Measurements from ENCODE around the gene AMBRA1. TPM values are rescaled to one million over a fixed set of nuclear protein-coding genes. Genes with fewer than 3 reads are reported as not detected.

AMBRA1 gene
- polyA plus RNA-seq, 1 of the 3 experiments (the other 2 are of a cell fraction): 10.4 TPM

DNA sequence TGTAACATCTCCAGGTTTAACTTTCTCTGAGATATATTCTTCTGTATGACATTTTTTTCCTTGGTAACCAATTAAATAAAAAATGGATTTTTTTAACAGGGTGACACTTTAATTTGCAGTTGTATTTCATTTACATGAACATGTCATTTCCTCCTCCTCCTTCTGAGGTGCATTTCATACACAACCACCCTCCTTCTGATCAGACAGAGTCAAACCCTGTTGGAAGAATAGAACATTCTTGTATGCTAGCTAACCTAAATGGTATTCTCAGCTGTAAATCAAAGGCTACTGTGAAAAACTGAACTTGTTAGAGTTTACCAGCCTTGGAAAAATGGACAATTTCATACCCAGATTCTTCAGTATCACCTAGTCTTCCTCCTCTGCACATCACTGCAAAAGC lies 149.5 kb downstream of the AMBRA1 start:
- ChIA-PET CTCF (no interaction called here), POLR2A (no interaction called here)
- H3K4me3 ChIP-seq (ENCODE audit: low read depth in 2 of 2, low read length in 1 of 2): no peak overlapping the region
- no peaks in the 10 kb centered on the region for H3K9me2 ChIP-seq
- peaks cover 3 to 18% of the 10 kb centered on the region in 2 experiments for H3K36me3 ChIP-seq (replicated peaks in 1 of 2; ENCODE audit: control insufficient read depth in 1 of 2, insufficient read depth in 2 of 2, low read length in 1 of 2)
- peaks cover 21% of the 10 kb centered on the region for H3K79me2 ChIP-seq (ENCODE audit: insufficient read depth)
- H3K27ac ChIP-seq (ENCODE audit: low read depth in 2 of 2, low read length in 1 of 2): no peak overlapping the region
- H3K4me1 ChIP-seq (ENCODE audit: control insufficient read depth in 1 of 2, insufficient read depth in 2 of 2, low read depth in 1 of 2, low read length in 1 of 2): peaks cover 5 to 49% of the 10 kb centered on the region in 2 experiments
- no peak overlapping the region for H2AFZ ChIP-seq (ENCODE audit: low read depth)
- no peaks in the 10 kb centered on the region for H3K27me3 ChIP-seq (ENCODE audit: insufficient read depth)
- no peak overlapping the region for H3K9ac ChIP-seq
- H3K4me2 ChIP-seq: no peak overlapping the region
- no peak for DNase-seq
- TF ChIP-seq EZH2phosphoT487 (IDR thresholded peaks at IDR 0.05; ENCODE audit: borderline replicate concordance, low read depth) (no peak), FOXM1 (IDR thresholded peaks at IDR 0.05; ENCODE audit: low read depth) (no peak), RXRA (IDR thresholded peaks at IDR 0.05; ENCODE audit: borderline replicate concordance, low read depth) (no peak), RAD21 (IDR thresholded peaks at IDR 0.05; ENCODE audit: low read length) (no peak), FOXJ3 (CRISPR knock-in tag; IDR thresholded peaks at IDR 0.05) (no peak), POLR2AphosphoS5 (IDR thresholded peaks at IDR 0.05; ENCODE audit: low read depth, low read length) (no peak)
- no peaks in the 10 kb centered on the region for H3K9me3 ChIP-seq
- H4K20me1 ChIP-seq (ENCODE audit: insufficient read depth): peaks cover 8% of the 10 kb centered on the region; the same call in 1 of the 2 replicates
- peaks cover 3% of the 10 kb centered on the region for H3F3A ChIP-seq (replicated peaks; ENCODE audit: insufficient read depth)

DNA sequence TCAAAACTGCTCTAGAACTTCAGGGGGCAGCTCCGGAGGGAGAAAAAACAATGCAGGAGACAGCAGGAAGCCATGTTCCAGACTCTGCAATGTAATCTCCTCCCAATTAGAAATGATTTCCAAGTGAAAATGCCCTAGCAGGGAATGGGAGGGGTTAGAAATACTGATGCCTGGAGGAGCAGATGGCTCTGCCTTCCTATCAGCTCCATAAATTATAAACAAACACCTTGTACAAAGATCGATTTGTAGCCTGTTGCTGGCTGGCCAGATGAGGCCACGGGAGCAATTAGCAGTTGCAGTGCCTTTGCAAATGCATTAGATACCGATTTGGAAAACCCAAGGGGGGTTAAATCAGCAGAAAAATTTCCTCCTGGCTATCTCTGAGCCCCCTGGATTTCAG lies 155.6 kb downstream of the AMBRA1 start:
- H3K4me3 ChIP-seq (ENCODE audit: low read depth in 2 of 2, low read length in 1 of 2): no peak overlapping the region
- peaks cover 16 to 20% of the 10 kb centered on the region in 2 experiments; a peak in 2 of 4 replicates for H3K4me1 ChIP-seq (ENCODE audit: control insufficient read depth in 1 of 2, insufficient read depth in 2 of 2, low read depth in 1 of 2, low read length in 1 of 2)
- peaks cover 19 to 23% of the 10 kb centered on the region in 2 experiments for H3K36me3 ChIP-seq (replicated peaks in 1 of 2; ENCODE audit: control insufficient read depth in 1 of 2, insufficient read depth in 2 of 2, low read length in 1 of 2)
- peak overlapping the region in 1 of 2 experiments; percentile 2; a peak in 1 of 4 replicates for H3K27ac ChIP-seq (ENCODE audit: low read depth in 2 of 2, low read length in 1 of 2)
- no peak overlapping the region for H3K4me2 ChIP-seq
- H3K9me3 ChIP-seq: no peaks in the 10 kb centered on the region
- H3F3A ChIP-seq (replicated peaks; ENCODE audit: insufficient read depth): no peaks in the 10 kb centered on the region
- H3K9ac ChIP-seq: no peak overlapping the region
- H2AFZ ChIP-seq (ENCODE audit: low read depth): no peak overlapping the region
- no peak for DNase-seq
- no peaks in the 10 kb centered on the region for H3K79me2 ChIP-seq (ENCODE audit: insufficient read depth)
- ChIA-PET CTCF (interaction anchor here (1.0 to 5.1 kb wide), 5 partner anchors 40 to 98 kb away, joined by 3 to 25 read pairs (median 5); no protein-coding TSS in a partner anchor), POLR2A (interaction anchor here (0.6 kb wide), 2 partner anchors 13 to 87 kb away, joined by 3 to 4 read pairs; no protein-coding TSS in a partner anchor)
- H3K27me3 ChIP-seq (ENCODE audit: insufficient read depth): no peaks in the 10 kb centered on the region
- 50% methylated on average over 3 of the region's 4 CpGs for WGBS (ENCODE audit: low lambda C conversion rate)
- TF ChIP-seq JUND (IDR thresholded peaks at IDR 0.05): no peak
- no peaks in the 10 kb centered on the region for H3K9me2 ChIP-seq
- no peaks in the 10 kb centered on the region for H4K20me1 ChIP-seq (ENCODE audit: insufficient read depth)

DNA sequence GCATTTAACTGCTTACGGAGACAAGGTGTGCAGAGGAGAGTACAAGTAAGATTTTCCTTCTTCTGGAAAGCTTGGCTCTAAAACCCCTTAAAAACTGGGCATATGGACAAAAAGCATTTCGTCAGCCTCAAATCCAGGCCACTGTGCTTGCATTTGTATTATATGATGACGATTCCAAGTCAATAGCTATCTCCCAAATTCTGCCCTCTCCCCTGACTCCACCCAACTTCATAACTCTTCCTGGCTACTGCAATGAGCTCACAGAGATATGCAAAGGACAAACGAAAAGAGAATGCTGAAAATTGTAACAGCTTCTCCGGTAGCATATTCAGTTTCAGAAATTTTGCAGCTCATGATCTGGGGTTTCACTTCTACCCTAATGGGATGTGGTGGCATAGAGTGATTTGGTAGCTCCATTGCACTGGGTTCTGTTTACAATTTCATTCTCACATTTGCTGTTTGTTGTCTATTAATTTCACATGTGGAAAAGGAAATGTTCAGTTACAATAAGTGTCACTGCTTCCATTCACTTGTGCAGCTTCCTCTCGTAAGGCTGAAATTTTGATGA lies 156.6 kb downstream of the AMBRA1 start:
- peaks cover 26 to 29% of the 10 kb centered on the region in 2 experiments for H3K36me3 ChIP-seq (replicated peaks in 1 of 2; ENCODE audit: control insufficient read depth in 1 of 2, insufficient read depth in 2 of 2, low read length in 1 of 2)
- 86% methylated on average over 6 of the region's 6 CpGs for WGBS (ENCODE audit: low lambda C conversion rate)
- H3K9me2 ChIP-seq: no peaks in the 10 kb centered on the region
- ChIA-PET POLR2A (no interaction called here), CTCF (interaction anchor here (0.9 to 5.1 kb wide), 8 partner anchors 9 to 92 kb away, joined by 3 to 25 read pairs (median 6); no protein-coding TSS in a partner anchor)
- no peaks in the 10 kb centered on the region for H4K20me1 ChIP-seq (ENCODE audit: insufficient read depth)
- no peak overlapping the region for H3K4me3 ChIP-seq (ENCODE audit: low read depth in 2 of 2, low read length in 1 of 2)
- no peak overlapping the region for H3K27ac ChIP-seq (ENCODE audit: low read depth in 2 of 2, low read length in 1 of 2)
- H2AFZ ChIP-seq (ENCODE audit: low read depth): no peak overlapping the region
- no peaks in the 10 kb centered on the region for H3K27me3 ChIP-seq (ENCODE audit: insufficient read depth)
- DNase-seq: no peak
- peaks cover 7 to 20% of the 10 kb centered on the region in 2 experiments; a peak in 2 of 4 replicates for H3K4me1 ChIP-seq (ENCODE audit: control insufficient read depth in 1 of 2, insufficient read depth in 2 of 2, low read depth in 1 of 2, low read length in 1 of 2)
- H3F3A ChIP-seq (replicated peaks; ENCODE audit: insufficient read depth): no peaks in the 10 kb centered on the region
- H3K79me2 ChIP-seq (ENCODE audit: insufficient read depth): no peaks in the 10 kb centered on the region
- TF ChIP-seq NFIC (IDR thresholded peaks at IDR 0.05; ENCODE audit: borderline replicate concordance) (no peak), TCF12 (IDR thresholded peaks at IDR 0.05) (no peak)
- TF ChIP-seq, protein P1, sequence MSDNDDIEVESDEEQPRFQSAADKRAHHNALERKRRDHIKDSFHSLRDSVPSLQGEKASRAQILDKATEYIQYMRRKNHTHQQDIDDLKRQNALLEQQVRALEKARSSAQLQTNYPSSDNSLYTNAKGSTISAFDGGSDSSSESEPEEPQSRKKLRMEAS (IDR thresholded peaks at IDR 0.05; ENCODE audit: low read depth): no peak
- no peaks in the 10 kb centered on the region for H3K9me3 ChIP-seq
- H3K9ac ChIP-seq: no peak overlapping the region
- H3K4me2 ChIP-seq: no peak overlapping the region
